SK-N-SH treated with all-trans-retinoic acid at 6 μM for 48 hours (cell line): ENCODE data around the gene HK3.

Experiments
- ATAC-seq: fragments of 200-7000 bp; cut with Tn5 transposase; 3 replicates; pipeline ENCODE4 v1.9.1; 2020; ENCODE audit warnings: mild to moderate bottlenecking, moderate library complexity
- ARNTL ChIP-seq: fragments of 450-650 bp; formaldehyde crosslinking; IDR thresholded peaks from 2 replicates; pipeline ENCODE4 v1.5.0; 2020; ENCODE audit warnings: low read depth, mild to moderate bottlenecking, moderate library complexity, borderline replicate concordance
- BACH2 ChIP-seq: fragments of 250-450 bp; sonication (Bioruptor Pico); IDR thresholded peaks from 2 replicates; pipeline ENCODE4 v1.9.0; 2021; ENCODE audit warnings: mild to moderate bottlenecking, borderline replicate concordance
- CREB5 ChIP-seq: fragments of 250-450 bp; sonication (Bioruptor Pico); IDR thresholded peaks from 2 replicates; pipeline ENCODE4 v1.5.1; 2020; ENCODE audit warnings: low read depth, mild to moderate bottlenecking, moderate library complexity
- CSDC2 ChIP-seq: fragments of 250-450 bp; sonication (Bioruptor Pico); IDR thresholded peaks from 2 replicates; pipeline ENCODE4 v1.5.0; 2020; ENCODE audit warnings: mild to moderate bottlenecking, moderate library complexity
- CSRNP3 ChIP-seq: fragments of 250-450 bp; sonication (Bioruptor Pico); IDR thresholded peaks from 2 replicates; pipeline ENCODE4 v1.5.1; 2021; ENCODE audit warnings: mild to moderate bottlenecking, moderate library complexity
- ESRRG ChIP-seq: fragments of 250-450 bp; sonication (Bioruptor Pico); IDR thresholded peaks from 2 replicates; pipeline ENCODE4 v1.6.1; 2021; ENCODE audit warnings: mild to moderate bottlenecking
- GLIS3 ChIP-seq: fragments of 250-450 bp; sonication (Bioruptor Pico); IDR thresholded peaks from 2 replicates; pipeline ENCODE4 v1.5.0; 2020; ENCODE audit warnings: mild to moderate bottlenecking, moderate library complexity
- ISL1 ChIP-seq: fragments of 250-450 bp; sonication (Bioruptor Pico); IDR thresholded peaks from 2 replicates; pipeline ENCODE4 v2.1.2; 2022; ENCODE audit warnings: mild to moderate bottlenecking, moderate library complexity
- OSR1 ChIP-seq: fragments of 250-450 bp; sonication (Bioruptor Pico); IDR thresholded peaks from 2 replicates; pipeline ENCODE4 v1.8.0; 2022; ENCODE audit warnings: moderate library complexity, mild to moderate bottlenecking, inconsistent platforms
- PATZ1 ChIP-seq: fragments of 250-450 bp; sonication (Bioruptor Pico); IDR thresholded peaks from 2 replicates; pipeline ENCODE4 v1.8.0; 2020; ENCODE audit warnings: mild to moderate bottlenecking, moderate library complexity, borderline replicate concordance
- POU6F1 ChIP-seq: fragments of 250-450 bp; sonication (Bioruptor Pico); IDR thresholded peaks from 2 replicates; pipeline ENCODE4 v1.8.0; 2021; ENCODE audit warnings: low read depth, mild to moderate bottlenecking, moderate library complexity, borderline replicate concordance
- PPARA ChIP-seq: fragments of 250-450 bp; sonication (Bioruptor Pico); IDR thresholded peaks from 2 replicates; pipeline ENCODE4 v1.5.0; 2020; ENCODE audit warnings: mild to moderate bottlenecking, borderline replicate concordance
- RARB ChIP-seq: fragments of 250-450 bp; sonication (Bioruptor Pico); IDR thresholded peaks from 2 replicates; pipeline ENCODE4 v1.8.0; 2021; ENCODE audit warnings: mild to moderate bottlenecking, moderate library complexity
- SNAI2 ChIP-seq: fragments of 250-450 bp; sonication (Bioruptor Pico); IDR thresholded peaks from 2 replicates; pipeline ENCODE4 v1.5.0; 2020; ENCODE audit warnings: mild to moderate bottlenecking, moderate library complexity
- TCF4 ChIP-seq: fragments of 250-450 bp; sonication (Bioruptor Pico); IDR thresholded peaks from 2 replicates; pipeline ENCODE4 v1.8.0; 2021; ENCODE audit warnings: mild to moderate bottlenecking, moderate library complexity, borderline replicate concordance
- TOX ChIP-seq: fragments of 250-450 bp; sonication (Bioruptor Pico); IDR thresholded peaks from 2 replicates; pipeline ENCODE4 v1.8.0; 2021; ENCODE audit warnings: mild to moderate bottlenecking, moderate library complexity, borderline replicate concordance
- TSHZ2 ChIP-seq: fragments of 250-450 bp; sonication (Bioruptor Pico); IDR thresholded peaks from 2 replicates; pipeline ENCODE4 v1.5.0; 2020; ENCODE audit warnings: mild to moderate bottlenecking, moderate library complexity
- ZC3H10 ChIP-seq: fragments of 250-450 bp; sonication (Bioruptor Pico); IDR thresholded peaks from 2 replicates; pipeline ENCODE4 v1.5.1; 2021; ENCODE audit warnings: mild to moderate bottlenecking, moderate library complexity
- ZFP3 ChIP-seq: fragments of 250-450 bp; sonication (Bioruptor Pico); IDR thresholded peaks from 2 replicates; pipeline ENCODE4 v1.5.0; 2020; ENCODE audit warnings: mild to moderate bottlenecking, moderate library complexity
- ZFP30 ChIP-seq: fragments of 450-650 bp; formaldehyde crosslinking; IDR thresholded peaks from 2 replicates; pipeline ENCODE4 v1.5.0; 2022; ENCODE audit warnings: mild to moderate bottlenecking, moderate library complexity
- ZNF565 ChIP-seq: fragments of 450-650 bp; formaldehyde crosslinking; conservative IDR thresholded peaks from 2 replicates; pipeline ENCODE4 v1.5.0; 2020; ENCODE audit warnings: low read depth, mild to moderate bottlenecking, moderate library complexity
- ZNF70 ChIP-seq: fragments of 450-650 bp; formaldehyde crosslinking; IDR thresholded peaks from 2 replicates; pipeline ENCODE4 v1.5.0; 2020; ENCODE audit warnings: mild to moderate bottlenecking, moderate library complexity
- ZNF8 ChIP-seq: fragments of 450-650 bp; formaldehyde crosslinking; IDR thresholded peaks from 2 replicates; pipeline ENCODE4 v1.5.0; 2020; ENCODE audit warnings: mild to moderate bottlenecking, moderate library complexity

The HK3 gene

GRCh38 chr5:176864755-176865154 is 34.4 kb downstream of the HK3 start:
- no peak for TF ChIP-seq ZNF70 (CRISPR knock-in tag)
- TF ChIP-seq BACH2 (CRISPR knock-in tag): no peak
- no peak for TF ChIP-seq ESRRG (CRISPR knock-in tag)
- no peak for TF ChIP-seq TCF4 (CRISPR knock-in tag)
- TF ChIP-seq CREB5 (CRISPR knock-in tag): no peak
- TF ChIP-seq SNAI2 (CRISPR knock-in tag): no peak
- TF ChIP-seq ZFP30 (CRISPR knock-in tag): no peak
- no peak for TF ChIP-seq TOX
- TF ChIP-seq ARNTL (CRISPR knock-in tag): no peak
- TF ChIP-seq TSHZ2 (CRISPR knock-in tag): no peak
- no peak for TF ChIP-seq ZNF565 (CRISPR knock-in tag)
- TF ChIP-seq CSDC2 (CRISPR knock-in tag): no peak
- no peak for TF ChIP-seq ISL1 (CRISPR knock-in tag)
- TF ChIP-seq PATZ1 (CRISPR knock-in tag): no peak
- TF ChIP-seq OSR1 (CRISPR knock-in tag): no peak
- TF ChIP-seq GLIS3 (CRISPR knock-in tag): no peak
- no peak for TF ChIP-seq ZNF8 (CRISPR knock-in tag)
- TF ChIP-seq RARB (CRISPR knock-in tag): no peak
- no peak for TF ChIP-seq ZC3H10 (CRISPR knock-in tag)
- no peak for ATAC-seq

GRCh38 chr5:176863765-176864098 is 35.4 kb downstream of the HK3 start:
- TF ChIP-seq ZC3H10 (CRISPR knock-in tag) (no peak), TCF4 (CRISPR knock-in tag) (no peak), CSRNP3 (CRISPR knock-in tag) (no peak), ISL1 (CRISPR knock-in tag) (no peak), ZFP3 (CRISPR knock-in tag) (no peak), GLIS3 (CRISPR knock-in tag) (no peak), RARB (CRISPR knock-in tag) (no peak), SNAI2 (CRISPR knock-in tag) (no peak), ZNF70 (CRISPR knock-in tag) (no peak), PPARA (CRISPR knock-in tag) (no peak), ESRRG (CRISPR knock-in tag) (no peak)
- TF ChIP-seq, all 23 proteins: peak for 0
- ATAC-seq: no peak

- no peak for ATAC-seq
- TF ChIP-seq ZC3H10 (CRISPR knock-in tag) (no peak), POU6F1 (CRISPR knock-in tag) (no peak), TCF4 (CRISPR knock-in tag) (no peak), ESRRG (CRISPR knock-in tag) (no peak), ZNF565 (CRISPR knock-in tag) (no peak), TOX (no peak), RARB (CRISPR knock-in tag) (no peak), PATZ1 (CRISPR knock-in tag) (no peak), BACH2 (CRISPR knock-in tag) (no peak), PPARA (CRISPR knock-in tag) (no peak)
Observed at GRCh38 chr5:176863041-176863764, 35.9 kb downstream of the HK3 start.
